GM21723 (cell line): ENCODE results near the gene FOXI1.

Experiments
- ATAC-seq: cut with Tn5 transposase; IDR thresholded peaks from one replicate; pipeline ENCODE4 v1.9.1; 2021; ENCODE audit warnings: mild to moderate bottlenecking, moderate library complexity; ENCODE audit not compliant: unreplicated experiment

The FOXI1 gene

GRCh38 chr5:170148430-170149205, 42.9 kb downstream of the FOXI1 start:
- ATAC-seq = no peak

GRCh38 chr5:170149206-170149515, 43.5 kb downstream of the FOXI1 start:
- no peak for ATAC-seq

GRCh38 chr5:170150713-170151096, 45.0 kb downstream of the FOXI1 start:
- ATAC-seq = no peak

DNA sequence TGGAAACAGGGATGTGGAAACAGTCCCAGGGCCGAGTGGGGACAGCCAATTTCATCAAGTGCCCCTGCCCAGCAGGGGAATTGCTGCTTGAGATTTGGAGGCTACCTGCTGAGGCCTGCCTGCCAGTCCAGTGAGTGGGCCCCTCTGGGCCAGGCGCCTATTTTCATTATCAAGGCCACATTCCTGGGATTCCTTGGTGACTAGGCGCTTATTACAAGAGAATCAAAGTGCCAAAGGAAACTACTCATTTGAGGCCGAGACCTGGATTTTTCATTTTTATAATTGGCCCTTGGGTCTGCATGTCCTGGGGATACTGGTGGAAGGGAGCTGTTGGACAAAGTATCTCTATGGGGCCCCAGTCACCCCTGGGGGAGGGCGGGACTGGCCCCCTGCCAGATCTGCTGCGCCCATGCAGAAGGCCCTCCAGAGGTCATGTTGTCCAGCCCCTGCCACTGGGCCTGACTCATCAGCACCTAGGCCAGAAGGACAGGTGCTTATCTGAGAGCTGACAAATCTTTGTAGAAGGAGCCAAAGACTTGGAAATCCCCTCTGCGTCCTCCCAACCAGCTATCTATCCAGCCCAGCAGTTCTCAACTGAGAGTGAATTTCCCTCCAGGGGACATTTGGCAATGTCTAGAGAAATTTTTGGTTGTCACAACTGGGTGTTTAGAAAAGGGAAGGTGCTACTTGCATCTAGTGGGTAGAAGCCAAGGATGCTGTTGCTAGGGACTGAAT, 45.6 kb downstream of the FOXI1 start:
- ATAC-seq = peak; percentile 57

GRCh38 chr5:170152767-170153166, 47.1 kb downstream of the FOXI1 start:
- ATAC-seq = no peak

DNA sequence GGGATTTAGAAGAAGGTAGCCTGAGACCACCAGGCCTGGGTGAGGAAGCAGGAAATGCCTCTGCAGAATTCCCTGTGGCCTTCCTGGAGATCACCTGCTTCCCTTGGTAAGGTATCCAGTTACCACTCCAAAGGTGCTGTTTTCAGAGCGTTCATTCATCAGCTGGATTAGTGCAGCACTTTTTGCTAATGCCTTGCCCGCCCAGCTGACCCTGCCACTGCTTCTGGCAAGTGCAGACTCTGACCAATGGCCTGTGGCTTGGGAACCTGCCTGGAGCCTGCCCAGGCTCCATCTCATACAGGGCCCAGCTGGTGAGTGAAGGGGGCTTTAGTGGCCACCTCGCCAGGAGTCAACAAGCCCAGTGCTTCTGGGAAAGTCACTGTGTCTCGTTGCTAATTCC, 48.6 kb downstream of the FOXI1 start:
- no peak for ATAC-seq

DNA sequence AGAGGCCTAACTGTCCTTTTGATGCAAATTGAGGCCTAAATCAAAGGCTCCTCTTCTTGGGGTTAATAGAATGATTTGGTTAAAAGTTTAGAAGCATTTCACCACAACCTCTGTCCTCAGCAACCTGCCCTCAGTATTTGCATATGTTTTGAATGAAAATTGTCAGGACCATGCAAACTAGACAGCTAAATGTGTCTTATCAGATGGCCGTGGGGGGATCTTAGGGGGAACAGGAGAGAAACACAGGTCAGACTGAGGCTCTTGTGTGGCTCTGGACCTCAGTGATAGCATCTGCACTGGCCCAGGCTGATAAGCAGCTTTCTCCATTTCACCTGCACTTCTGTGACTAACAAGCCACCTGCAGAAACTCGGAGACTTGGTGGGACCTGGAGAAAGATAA, 49.0 kb downstream of the FOXI1 start:
- ATAC-seq = no peak

GRCh38 chr5:170155771-170156170, 50.1 kb downstream of the FOXI1 start:
- ATAC-seq = no peak

GRCh38 chr5:170159101-170159698, 53.5 kb downstream of the FOXI1 start:
- ATAC-seq = no peak
